K562 (cell line): Measurements from ENCODE around the gene GNAL. TPM values are rescaled to one million over a fixed set of nuclear protein-coding genes. Genes with fewer than 3 reads are reported as not detected.

Experiments used
- ATAC-seq: fragments of 200-7000 bp; cut with Tn5 transposase; 3 replicates; pipeline ENCODE4 v1.9.1; 2020; ENCODE audit warnings: moderate library complexity
- BruUV-seq: library from RNA; stranded (reverse); fragments of 400-500 nt; replicated peaks from 2 replicates; lab custom pipeline; 2021; lab: Mats Ljungman, UMichigan
- CTCF ChIA-PET: fragments of 300-600 bp; formaldehyde crosslinking; extraction: SDS; loops from one replicate; lab custom pipeline; 2021; ENCODE audit warnings: low intra/inter-chr PET ratio; lab: Yijun Ruan, JAX
- POLR2A ChIA-PET: fragments of 300-600, 350-650 bp; sonication (Branson Sonifier 250); formaldehyde crosslinking; extraction: SDS; loops from one replicate; lab custom pipeline; 2021; ENCODE audit warnings: antibody characterized with exemption, inconsistent platforms; lab: Yijun Ruan, JAX
- DNase-seq, 4 experiments: peaks; one replicate each; pipeline versions ENCODE4 v3.0.0 to v3.0.0-alpha.2; 2011 to 2018; ENCODE audit warnings: low spot score in 3 of 4, mixed read lengths in 3 of 4; ENCODE audit errors: extremely low read depth in 1 of 4
- FAIRE-seq: peaks from 2 replicates; lab custom pipeline; 2011; peaks lifted over from hg19 to GRCh38; lab: Jason Lieb, UNC
- H2AFZ ChIP-seq: 2 replicates; pipeline ENCODE4 v1.6.0; 2011; ENCODE audit warnings: low read depth, low read length, control low read depth, inconsistent platforms
- H3K27ac ChIP-seq: fragments of 200-600 bp; 3 replicates; pipeline ENCODE4 v1.8.0; 2011; ENCODE audit warnings: low read depth, mild to moderate bottlenecking, control low read depth, inconsistent platforms, low read length, moderate library complexity, mixed read lengths; ENCODE audit errors: extremely low read depth
- H3K27me3 ChIP-seq, 2 experiments: fragments of 300-600 bp in 1 of 2; 2 replicates in 1 of 2; 3 replicates in 1 of 2; pipeline versions ENCODE4 v1.6.0 to v1.8.0; 2011; ENCODE audit warnings: inconsistent platforms in 2 of 2, low read length in 2 of 2, mild to moderate bottlenecking in 1 of 2, mixed read lengths in 1 of 2, moderate library complexity in 1 of 2; ENCODE audit not compliant: control insufficient read depth in 2 of 2, insufficient read depth in 2 of 2
- H3K36me3 ChIP-seq: fragments of 300-600 bp; 3 replicates; pipeline ENCODE4 v1.8.0; 2011; ENCODE audit warnings: mild to moderate bottlenecking, low read length, inconsistent platforms; ENCODE audit not compliant: control insufficient read depth, insufficient read depth
- H3K4me1 ChIP-seq, 2 experiments: fragments of 200-600 bp in 1 of 2; replicated peaks in 1 of 2; 2 replicates in 1 of 2; 3 replicates in 1 of 2; pipeline versions ENCODE4 v1.5.1 to v1.8.0; 2011; ENCODE audit warnings: inconsistent platforms in 2 of 2, low read length in 2 of 2, mild to moderate bottlenecking in 1 of 2, mixed read lengths in 1 of 2, moderate library complexity in 1 of 2; ENCODE audit not compliant: control insufficient read depth in 2 of 2, insufficient read depth in 2 of 2
- H3K4me2 ChIP-seq: 2 replicates; pipeline ENCODE4 v1.6.1; 2011; ENCODE audit warnings: low read length, control low read depth, inconsistent platforms, mixed read lengths; ENCODE audit not compliant: insufficient read depth
- H3K4me3 ChIP-seq: fragments of 200-600 bp; sonication (generic), shearing (Covaris generic); 2 replicates; pipeline ENCODE4 v1.5.1; 2016; ENCODE audit warnings: control low read depth, inconsistent platforms
- H3K79me2 ChIP-seq: fragments of 200-600 bp; 3 replicates; pipeline ENCODE4 v1.8.0; 2011; ENCODE audit warnings: low read length, inconsistent platforms; ENCODE audit not compliant: control insufficient read depth, insufficient read depth
- H3K9ac ChIP-seq, 2 experiments: 2 replicates each; pipeline versions ENCODE4 v1.6.0 to v1.6.1; 2011; ENCODE audit warnings: low read depth in 2 of 2, low read length in 2 of 2, control low read depth in 1 of 2, inconsistent platforms in 1 of 2, mild to moderate bottlenecking in 1 of 2, mixed read lengths in 1 of 2; ENCODE audit not compliant: insufficient read depth in 1 of 2
- H3K9me1 ChIP-seq: one replicate; pipeline ENCODE4 v1.6.0; 2011; ENCODE audit warnings: inconsistent platforms, mild to moderate bottlenecking, low read length, moderate library complexity; ENCODE audit not compliant: control insufficient read depth, insufficient read depth
- H3K9me3 ChIP-seq: replicated peaks from 2 replicates; pipeline ENCODE4 v1.5.1; 2011; ENCODE audit warnings: low read depth, low read length, inconsistent platforms; ENCODE audit not compliant: control insufficient read depth, insufficient read depth
- H4K20me1 ChIP-seq: replicated peaks from 2 replicates; pipeline ENCODE4 v1.6.1; 2011; ENCODE audit warnings: low read length, inconsistent platforms, mixed read lengths; ENCODE audit not compliant: control insufficient read depth, insufficient read depth
- GTF2F1 ChIP-seq: IDR thresholded peaks from 2 replicates; pipeline ENCODE4 v1.6.1; 2011; ENCODE audit warnings: low read depth, low read length, improper control_type of control experiment
- HSF4 ChIP-seq: fragments of 250-450 bp; sonication (Bioruptor Pico); IDR thresholded peaks from 2 replicates; pipeline ENCODE4 v2.1.2; 2022; ENCODE audit warnings: mild to moderate bottlenecking, moderate library complexity, borderline replicate concordance
- KAT2B ChIP-seq: IDR thresholded peaks from one replicate; pipeline ENCODE4 v1.6.1; 2012; ENCODE audit warnings: low read depth, mild to moderate bottlenecking, control low read depth, inconsistent platforms, low read length, moderate library complexity
- LARP7 ChIP-seq: fragments of 450-650 bp; IDR thresholded peaks from 2 replicates; pipeline ENCODE4 v1.6.1; 2016
- SIRT6 ChIP-seq: IDR thresholded peaks from one replicate; pipeline ENCODE4 v1.6.1; 2012; ENCODE audit warnings: low read depth, mild to moderate bottlenecking, control low read depth, inconsistent platforms, low read length, moderate library complexity
- TCF7L2 ChIP-seq: fragments of 150-350 bp; IDR thresholded peaks from 2 replicates; pipeline ENCODE4 v1.6.1; 2016; ENCODE audit warnings: low read depth, mild to moderate bottlenecking, low read length, moderate library complexity
- ZNF311 ChIP-seq: fragments of 250-450 bp; sonication (Bioruptor Pico); IDR thresholded peaks from 2 replicates; pipeline ENCODE4 v1.4.0; 2020; ENCODE audit warnings: mild to moderate bottlenecking, moderate library complexity
- WGBS: fragments of 100-300 bp; shearing (Covaris generic); methylation state at CpG from one replicate; pipeline ENCODE4 v1.1.6; 2016; ENCODE audit warnings: low coverage, mixed read lengths; ENCODE audit not compliant: insufficient coverage; ENCODE audit errors: missing lambda C conversion rate; 5-methylcytosine and 5-hydroxymethylcytosine counted together
- in situ Hi-C: fragments of 300-500 bp; cut with MboI; formaldehyde crosslinking; loops from 4 replicates; pipeline ENCODE4 v1.15.0; 2018; ENCODE audit warnings: inconsistent platforms, mixed read lengths
- intact Hi-C: fragments of 100-400 bp; cut with micrococcal nuclease; formaldehyde crosslinking; loops from 2 replicates; pipeline ENCODE4 v1.14.2; 2022
- polyA plus RNA-seq, 8 experiments: library from polyadenylated mRNA; depleted of rRNA in 4 of 8; stranded (reverse) in 5 of 8; unstranded in 3 of 8; fragments of >200 nt; fragmentation: Nextera tagmentation in 2 of 8; fragmentation: Illumina TruSeq in 1 of 8; extraction: Ambion mirVana in 2 of 8; extraction: Trizol in 1 of 8; gene quantifications; 2 replicates each; pipeline versions ENCODE4 v1.2.1 to v1.2.3, GENCODE V29; 2011 to 2014; ENCODE audit warnings: inconsistent platforms in 1 of 8, missing spikeins in 1 of 8
- total RNA-seq, 7 experiments: library from RNA; depleted of rRNA in 6 of 7; stranded (reverse); fragments of >200 nt in 6 of 7; fragmentation: Illumina TruSeq in 2 of 7; extraction: Trizol in 2 of 7; gene quantifications; 2 replicates each; pipeline versions ENCODE4 v1.2.1 to v1.2.3, GENCODE V29; 2011 to 2021; ENCODE audit warnings: low replicate concordance in 1 of 7
- TF ChIP-seq, protein P1 (sequence below): sonication (generic); formaldehyde crosslinking; IDR thresholded peaks from 2 replicates; pipeline ENCODE4 v1.8.0; 2022; ENCODE audit warnings: missing genetic modification reagents, mild to moderate bottlenecking, borderline replicate concordance
- TF ChIP-seq, protein P2 (sequence below), 2 experiments: fragments of 450-650 bp in 1 of 2; sonication (generic) in 1 of 2; formaldehyde crosslinking in 1 of 2; IDR thresholded peaks; 2 replicates each; pipeline versions ENCODE4 v1.7.1 to v1.9.0; 2016 to 2022; ENCODE audit warnings: inconsistent platforms in 1 of 2, mild to moderate bottlenecking in 1 of 2, missing genetic modification reagents in 1 of 2

The GNAL gene
- total and polyA plus RNA-seq, 9 of the 15 experiments (the other 6 are each of a cell fraction or from before 2014, with no cell fraction given): under 0.01 to 0.10 (median 0.01) TPM; not detected in 5

DNA sequence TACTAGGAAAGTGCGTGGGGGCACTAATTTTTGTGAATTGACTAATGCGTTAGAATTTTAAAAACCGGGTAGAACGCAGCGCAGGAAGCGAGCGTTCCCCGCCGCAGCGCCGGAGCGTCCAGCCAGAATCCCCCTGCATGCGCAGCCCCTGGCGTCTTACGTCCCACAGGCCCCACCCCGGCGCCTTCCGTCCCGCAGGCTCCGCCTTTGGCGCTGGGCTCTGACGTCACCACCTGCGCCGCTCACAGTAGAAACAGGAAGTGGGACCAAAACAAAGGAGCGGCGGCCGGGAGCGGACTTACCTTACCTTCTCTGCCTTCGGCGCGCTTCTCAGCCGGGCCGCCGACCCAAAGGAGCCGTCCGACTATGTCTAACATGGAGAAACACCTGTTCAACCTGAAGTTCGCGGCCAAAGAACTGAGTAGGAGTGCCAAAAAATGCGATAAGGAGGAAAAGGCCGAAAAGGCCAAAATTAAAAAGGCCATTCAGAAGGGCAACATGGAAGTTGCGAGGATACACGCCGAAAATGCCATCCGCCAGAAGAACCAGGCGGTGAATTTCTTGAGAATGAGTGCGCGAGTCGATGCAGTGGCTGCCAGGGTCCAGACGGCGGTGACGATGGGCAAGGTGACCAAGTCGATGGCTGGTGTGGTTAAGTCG, 162.2 kb downstream of the GNAL start, which contains the start of gene CHMP1B:
Gene CHMP1B, plus strand, starts transcription at position 268 of the 660 bp plus-strand sequence. Its CDS starts 99 bp downstream, at position 367.
- FAIRE-seq: peak; percentile 80
- POLR2A ChIA-PET: interaction anchor here (0.7 to 1.2 kb wide), 2 partner anchors 9 to 16 kb away, joined by 3 read pairs; no protein-coding TSS in a partner anchor
- TF ChIP-seq GTF2F1: peak; percentile 45; the same call in 1 of the 2 replicates
- no peak for TF ChIP-seq LARP7
- no peak for TF ChIP-seq HSF4 (CRISPR knock-in tag)
- TF ChIP-seq ZNF311 (CRISPR knock-in tag): no peak
- no peak for TF ChIP-seq SIRT6
- TF ChIP-seq, protein P1, sequence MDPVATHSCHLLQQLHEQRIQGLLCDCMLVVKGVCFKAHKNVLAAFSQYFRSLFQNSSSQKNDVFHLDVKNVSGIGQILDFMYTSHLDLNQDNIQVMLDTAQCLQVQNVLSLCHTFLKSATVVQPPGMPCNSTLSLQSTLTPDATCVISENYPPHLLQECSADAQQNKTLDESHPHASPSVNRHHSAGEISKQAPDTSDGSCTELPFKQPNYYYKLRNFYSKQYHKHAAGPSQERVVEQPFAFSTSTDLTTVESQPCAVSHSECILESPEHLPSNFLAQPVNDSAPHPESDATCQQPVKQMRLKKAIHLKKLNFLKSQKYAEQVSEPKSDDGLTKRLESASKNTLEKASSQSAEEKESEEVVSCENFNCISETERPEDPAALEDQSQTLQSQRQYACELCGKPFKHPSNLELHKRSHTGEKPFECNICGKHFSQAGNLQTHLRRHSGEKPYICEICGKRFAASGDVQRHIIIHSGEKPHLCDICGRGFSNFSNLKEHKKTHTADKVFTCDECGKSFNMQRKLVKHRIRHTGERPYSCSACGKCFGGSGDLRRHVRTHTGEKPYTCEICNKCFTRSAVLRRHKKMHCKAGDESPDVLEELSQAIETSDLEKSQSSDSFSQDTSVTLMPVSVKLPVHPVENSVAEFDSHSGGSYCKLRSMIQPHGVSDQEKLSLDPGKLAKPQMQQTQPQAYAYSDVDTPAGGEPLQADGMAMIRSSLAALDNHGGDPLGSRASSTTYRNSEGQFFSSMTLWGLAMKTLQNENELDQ: no peak
- TF ChIP-seq, protein P2, sequence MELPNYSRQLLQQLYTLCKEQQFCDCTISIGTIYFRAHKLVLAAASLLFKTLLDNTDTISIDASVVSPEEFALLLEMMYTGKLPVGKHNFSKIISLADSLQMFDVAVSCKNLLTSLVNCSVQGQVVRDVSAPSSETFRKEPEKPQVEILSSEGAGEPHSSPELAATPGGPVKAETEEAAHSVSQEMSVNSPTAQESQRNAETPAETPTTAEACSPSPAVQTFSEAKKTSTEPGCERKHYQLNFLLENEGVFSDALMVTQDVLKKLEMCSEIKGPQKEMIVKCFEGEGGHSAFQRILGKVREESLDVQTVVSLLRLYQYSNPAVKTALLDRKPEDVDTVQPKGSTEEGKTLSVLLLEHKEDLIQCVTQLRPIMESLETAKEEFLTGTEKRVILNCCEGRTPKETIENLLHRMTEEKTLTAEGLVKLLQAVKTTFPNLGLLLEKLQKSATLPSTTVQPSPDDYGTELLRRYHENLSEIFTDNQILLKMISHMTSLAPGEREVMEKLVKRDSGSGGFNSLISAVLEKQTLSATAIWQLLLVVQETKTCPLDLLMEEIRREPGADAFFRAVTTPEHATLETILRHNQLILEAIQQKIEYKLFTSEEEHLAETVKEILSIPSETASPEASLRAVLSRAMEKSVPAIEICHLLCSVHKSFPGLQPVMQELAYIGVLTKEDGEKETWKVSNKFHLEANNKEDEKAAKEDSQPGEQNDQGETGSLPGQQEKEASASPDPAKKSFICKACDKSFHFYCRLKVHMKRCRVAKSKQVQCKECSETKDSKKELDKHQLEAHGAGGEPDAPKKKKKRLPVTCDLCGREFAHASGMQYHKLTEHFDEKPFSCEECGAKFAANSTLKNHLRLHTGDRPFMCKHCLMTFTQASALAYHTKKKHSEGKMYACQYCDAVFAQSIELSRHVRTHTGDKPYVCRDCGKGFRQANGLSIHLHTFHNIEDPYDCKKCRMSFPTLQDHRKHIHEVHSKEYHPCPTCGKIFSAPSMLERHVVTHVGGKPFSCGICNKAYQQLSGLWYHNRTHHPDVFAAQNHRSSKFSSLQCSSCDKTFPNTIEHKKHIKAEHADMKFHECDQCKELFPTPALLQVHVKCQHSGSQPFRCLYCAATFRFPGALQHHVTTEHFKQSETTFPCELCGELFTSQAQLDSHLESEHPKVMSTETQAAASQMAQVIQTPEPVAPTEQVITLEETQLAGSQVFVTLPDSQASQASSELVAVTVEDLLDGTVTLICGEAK (IDR thresholded peaks at IDR 0.05): peak; percentile 42; the same call in 1 of the 2 replicates
- TF ChIP-seq, protein P2 (CRISPR knock-in tag; IDR thresholded peaks at IDR 0.05): no peak
- TF ChIP-seq KAT2B: no peak
- 0 out of 2 replicates have a peak, but pooled peaks have one; percentile 22 for TF ChIP-seq TCF7L2

More for the DNA sequence above, 162.2 kb downstream of the GNAL start, which contains the start of gene CHMP1B:
- intact Hi-C loops: no loop called here
- BruUV-seq: no TSS peak
- WGBS: under 1% methylated on average over 49 of the region's 53 CpGs
- DNase-seq: peak; percentile 92 to 98 (median 92)
- Histone ChIP-seq H3K79me2 (peaks cover 24% of the 10 kb centered on the region), H4K20me1 (0 out of 2 replicates have a peak, but pooled peaks cover 4% of the 10 kb centered on the region), H3K9me1 (no peaks in the 10 kb centered on the region), H3K9me3 (no peaks in the 10 kb centered on the region), H3K36me3 (0 out of 3 replicates have a peak, but pooled peaks cover 2% of the 10 kb centered on the region), H3K4me1 (peaks cover 15 to 19% of the 10 kb centered on the region in 2 experiments; a peak in 4 of 5 replicates), H3K4me2 (peak within 1 kb of the TSS; percentile 100), H2AFZ (peak within 1 kb of the TSS; percentile 97), H3K4me3 (peak within 1 kb of the TSS; percentile 97), H3K27me3 (no peaks in the 10 kb centered on the region), H3K27ac (peak within 1 kb of the TSS; percentile 83), H3K9ac (peak within 1 kb of the TSS; percentile 96)
- in situ Hi-C loops: no loop called here
- CTCF ChIA-PET: no interaction called here
- peak; percentile 88 for ATAC-seq
